Stimulated activated CD4-positive, alpha-beta T cell treated with anti-CD3 and anti-CD28 coated beads, Interleukin-2, amount 100 ng/mL, for 48 hours (primary cell): ENCODE data around the gene L3MBTL4.
"Not testable (repeated sequence)": the region's sequence is repeated elsewhere in the genome, so short reads cannot be mapped to it uniquely, and the experiment has no call there.

Source experiments
- DNase-seq, 2 donors: peaks; one replicate each; pipeline ENCODE4 v3.0.0-alpha.2; 2020

L3MBTL4 gene

DNA sequence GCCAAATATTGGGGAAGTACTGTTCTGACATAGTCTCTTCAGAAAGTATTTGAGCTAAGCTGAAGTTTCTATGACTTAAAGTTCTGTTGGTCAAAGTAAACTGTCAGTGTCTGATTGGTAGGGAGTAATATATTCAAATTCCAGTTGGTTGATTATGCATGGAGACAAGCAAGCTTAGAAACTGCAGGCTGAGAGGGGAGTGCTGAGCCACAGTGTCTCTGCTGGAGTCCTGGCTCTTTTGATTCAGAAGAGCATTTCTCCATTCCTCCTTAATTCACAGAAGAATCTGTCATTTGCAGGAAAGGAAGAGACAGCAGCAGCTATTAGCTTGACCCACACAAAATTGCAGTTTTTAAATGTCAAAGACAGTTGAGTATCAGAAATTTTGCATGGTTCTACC, 318.0 kb downstream of the L3MBTL4 start:
- DNase-seq, result no peak

DNA sequence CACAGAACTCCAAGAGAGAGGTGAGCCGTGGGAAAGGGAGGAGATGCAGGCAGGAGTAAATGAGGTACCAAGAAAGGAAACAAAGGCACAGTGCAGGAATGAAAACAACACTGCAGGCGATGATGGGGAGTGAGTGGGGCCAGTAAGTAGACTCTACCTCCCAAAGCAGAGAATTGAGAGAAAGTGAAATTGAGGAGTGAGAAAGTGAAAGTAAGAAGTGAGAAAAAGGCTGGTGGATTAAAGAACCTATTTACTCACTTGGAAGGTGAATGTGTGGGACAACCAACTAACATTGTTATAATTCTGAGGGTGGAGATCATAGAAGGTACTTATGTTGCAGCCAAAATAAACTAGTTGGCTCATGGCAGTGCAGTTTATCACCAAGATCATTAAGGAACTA, 326.3 kb downstream of the L3MBTL4 start:
- no peak for DNase-seq

DNA sequence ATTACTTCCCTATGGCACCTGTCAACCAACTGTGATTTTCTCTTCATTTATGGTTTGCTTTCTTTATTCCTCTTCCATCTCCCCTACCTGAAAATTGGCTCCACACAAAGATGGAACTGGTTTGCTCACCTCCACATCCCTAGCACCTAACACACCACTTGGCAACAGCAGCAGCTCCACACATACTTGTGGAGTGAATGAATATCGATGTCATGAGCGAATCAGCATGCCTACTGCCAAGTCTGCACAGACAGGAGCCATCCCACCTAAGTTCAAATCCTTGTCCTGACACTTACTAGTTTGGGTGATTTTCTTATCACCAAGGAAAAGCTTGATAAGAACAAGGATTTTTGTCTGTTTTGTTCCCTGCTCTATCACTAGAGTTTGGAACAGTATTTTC, 328.0 kb downstream of the L3MBTL4 start:
- DNase-seq, result no peak

DNA sequence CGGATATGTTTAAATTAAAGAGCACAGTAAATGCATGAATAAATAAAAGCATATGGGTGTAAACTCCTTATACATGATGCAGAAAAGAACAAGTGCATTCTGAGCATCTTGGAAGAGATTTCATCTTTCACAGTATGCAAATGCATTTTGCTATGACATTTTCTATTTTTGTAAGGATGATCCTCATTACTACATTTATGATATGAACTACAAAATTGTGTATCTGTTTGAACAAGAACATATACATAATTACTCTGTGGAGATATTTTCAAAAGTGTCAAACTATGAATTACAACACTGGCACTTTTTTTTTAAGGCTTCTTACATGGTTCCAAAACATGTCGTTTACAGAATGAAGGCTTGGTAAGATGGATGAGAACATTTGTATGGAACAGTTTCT, 335.3 kb downstream of the L3MBTL4 start:
- DNase-seq, result no peak

DNA sequence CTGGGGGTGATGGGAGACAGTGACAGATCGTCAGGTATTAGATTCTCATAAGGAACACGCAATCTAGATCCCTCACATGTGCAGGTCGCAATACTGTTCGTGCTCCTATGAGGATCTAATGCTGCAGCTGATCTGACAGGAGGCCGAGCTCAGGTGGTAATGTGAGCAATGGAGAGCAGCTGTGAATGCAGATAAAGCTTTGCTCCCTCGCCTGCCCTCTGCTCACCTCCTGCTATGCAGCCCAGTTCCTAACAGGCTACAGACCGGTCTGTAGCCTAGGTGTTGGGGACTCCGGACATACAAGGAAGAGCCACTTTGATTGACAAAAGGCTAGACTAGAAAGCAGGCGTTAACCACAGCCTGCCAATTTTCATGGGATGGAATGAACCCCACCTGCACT, 335.8 kb downstream of the L3MBTL4 start:
- no peak for DNase-seq

DNA sequence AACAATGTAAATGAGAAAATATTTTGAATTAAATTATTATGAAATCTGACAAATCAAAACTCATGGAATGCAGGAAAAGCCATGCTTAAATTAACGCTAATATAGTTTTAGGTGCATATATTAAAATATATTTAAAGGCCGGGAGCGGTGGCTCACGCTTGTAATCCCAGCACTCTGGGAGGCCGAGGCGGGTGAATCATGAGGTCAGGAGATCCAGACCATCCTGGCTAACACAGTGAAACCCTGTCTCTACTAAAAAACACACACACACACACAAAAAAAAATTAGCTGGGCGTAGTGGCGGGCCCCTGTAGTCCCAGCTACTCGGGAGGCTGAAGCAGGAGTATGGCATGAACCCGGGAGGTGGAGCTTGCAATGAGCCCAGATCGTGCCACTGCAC, 342.3 kb downstream of the L3MBTL4 start:
- DNase-seq, result not testable (repeated sequence)

DNA sequence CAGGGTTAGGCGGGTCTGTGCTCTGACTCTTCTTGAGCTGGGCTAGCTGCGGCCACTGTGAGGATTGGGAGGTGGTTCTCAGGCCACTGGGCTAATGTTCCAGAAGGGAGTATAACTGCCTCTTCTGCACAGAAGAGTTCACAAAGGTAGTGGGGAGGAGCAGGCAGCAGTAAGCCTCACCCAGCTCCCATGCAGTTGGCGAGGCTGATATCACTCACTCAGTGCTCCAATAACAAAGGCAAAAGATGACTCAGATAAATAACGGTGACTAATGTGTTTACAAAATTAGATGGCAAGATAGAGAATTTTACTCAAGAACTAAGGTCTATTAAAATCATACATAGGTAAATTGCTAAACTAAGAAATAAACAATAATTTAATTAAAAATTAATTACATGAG, 345.2 kb downstream of the L3MBTL4 start:
- DNase-seq, result no peak

DNA sequence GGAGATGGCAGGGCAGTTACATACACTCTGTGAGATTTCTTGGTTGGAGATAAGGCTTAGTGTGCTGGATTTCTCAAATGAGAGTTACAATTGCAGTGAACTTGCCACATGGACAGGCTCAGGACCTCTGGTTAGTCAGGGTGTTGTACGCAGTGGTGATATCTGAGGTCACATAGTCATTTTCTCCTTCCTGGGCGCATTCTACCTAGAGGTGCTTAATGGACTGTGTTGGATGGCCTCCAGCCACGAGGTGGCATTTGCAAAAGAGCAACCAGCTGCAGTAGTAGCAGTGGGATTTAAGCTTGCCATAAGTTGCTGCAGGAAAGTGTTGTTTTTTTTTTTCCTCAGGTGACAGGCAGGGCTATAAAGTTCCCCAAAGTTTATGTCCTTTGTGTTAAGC, 345.6 kb downstream of the L3MBTL4 start:
- no peak for DNase-seq

DNA sequence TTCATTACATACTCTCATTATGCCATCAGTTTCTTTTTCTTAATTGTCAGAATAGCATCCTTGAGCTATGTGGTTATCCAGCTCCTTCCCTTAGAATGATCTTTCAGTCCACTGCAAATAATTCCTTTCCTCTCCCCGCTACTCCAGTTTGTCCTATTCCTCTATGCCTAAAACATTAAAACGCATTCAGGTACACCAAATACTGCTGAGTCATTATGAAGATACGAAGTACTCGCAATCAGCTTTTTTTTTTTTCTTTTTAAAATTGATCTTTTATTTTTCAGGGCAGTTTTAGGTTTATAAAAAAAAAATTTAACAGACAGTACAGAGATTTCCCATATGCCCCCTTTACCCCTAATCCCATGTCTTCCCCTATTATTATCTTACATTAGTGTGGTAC, 354.6 kb downstream of the L3MBTL4 start:
- DNase-seq, result no peak

DNA sequence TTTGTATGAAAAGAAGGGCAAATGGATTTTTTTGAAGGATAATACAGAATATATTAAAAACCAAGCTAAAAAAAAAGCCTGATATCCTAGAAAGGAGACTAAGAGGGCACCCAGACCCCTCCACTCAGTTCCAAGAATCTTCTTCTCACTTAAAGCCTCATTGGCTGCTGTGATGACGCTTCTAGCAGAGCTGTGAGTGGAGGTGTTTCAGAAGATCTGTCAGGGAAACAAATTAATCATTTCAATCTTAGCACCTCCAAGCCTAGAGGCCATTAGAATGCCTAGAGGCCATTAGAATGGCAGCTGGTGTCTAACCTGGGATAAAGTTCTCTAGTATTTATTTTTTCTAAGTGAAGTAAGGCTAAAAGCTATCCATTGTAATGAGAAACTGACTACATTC, 355.2 kb downstream of the L3MBTL4 start:
- DNase-seq, result no peak

DNA sequence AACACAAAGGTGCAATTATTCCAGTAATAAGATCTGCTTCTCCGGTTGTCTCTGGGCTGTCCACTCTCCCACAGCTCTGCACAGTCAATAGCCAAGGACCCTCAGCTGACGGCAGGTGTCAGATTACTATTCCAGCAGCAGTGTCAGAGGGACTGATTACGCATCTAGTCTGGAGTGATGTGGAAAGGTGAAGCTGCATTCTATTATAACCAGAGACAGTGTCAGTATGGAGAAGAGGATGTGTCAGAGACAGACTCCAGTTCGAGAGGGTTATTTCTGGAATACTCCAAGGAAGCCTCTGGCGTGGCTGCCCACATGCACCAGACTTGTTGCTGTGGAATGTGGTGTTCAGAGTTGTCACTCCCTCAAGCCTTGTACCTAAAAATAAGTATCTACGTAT, 355.8 kb downstream of the L3MBTL4 start:
- DNase-seq, result no peak

DNA sequence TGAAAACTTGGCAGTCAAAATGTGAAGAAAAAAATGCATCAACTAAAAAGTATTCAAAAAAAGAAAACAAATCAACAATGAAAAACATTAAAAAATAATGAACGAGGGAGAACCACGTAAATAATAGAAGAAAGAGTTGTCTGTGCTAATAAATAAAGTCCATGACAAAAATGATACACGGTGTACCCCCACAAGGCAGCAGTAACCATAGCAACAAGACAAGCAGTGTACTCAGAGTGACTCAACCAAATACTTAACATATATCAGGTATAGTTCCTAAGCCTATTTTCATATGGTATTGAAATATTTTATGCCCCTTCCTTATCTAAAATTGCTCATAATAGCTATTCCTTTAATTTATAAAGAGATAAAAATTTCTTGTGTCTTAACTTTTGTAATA, 357.1 kb downstream of the L3MBTL4 start:
- no peak for DNase-seq

DNA sequence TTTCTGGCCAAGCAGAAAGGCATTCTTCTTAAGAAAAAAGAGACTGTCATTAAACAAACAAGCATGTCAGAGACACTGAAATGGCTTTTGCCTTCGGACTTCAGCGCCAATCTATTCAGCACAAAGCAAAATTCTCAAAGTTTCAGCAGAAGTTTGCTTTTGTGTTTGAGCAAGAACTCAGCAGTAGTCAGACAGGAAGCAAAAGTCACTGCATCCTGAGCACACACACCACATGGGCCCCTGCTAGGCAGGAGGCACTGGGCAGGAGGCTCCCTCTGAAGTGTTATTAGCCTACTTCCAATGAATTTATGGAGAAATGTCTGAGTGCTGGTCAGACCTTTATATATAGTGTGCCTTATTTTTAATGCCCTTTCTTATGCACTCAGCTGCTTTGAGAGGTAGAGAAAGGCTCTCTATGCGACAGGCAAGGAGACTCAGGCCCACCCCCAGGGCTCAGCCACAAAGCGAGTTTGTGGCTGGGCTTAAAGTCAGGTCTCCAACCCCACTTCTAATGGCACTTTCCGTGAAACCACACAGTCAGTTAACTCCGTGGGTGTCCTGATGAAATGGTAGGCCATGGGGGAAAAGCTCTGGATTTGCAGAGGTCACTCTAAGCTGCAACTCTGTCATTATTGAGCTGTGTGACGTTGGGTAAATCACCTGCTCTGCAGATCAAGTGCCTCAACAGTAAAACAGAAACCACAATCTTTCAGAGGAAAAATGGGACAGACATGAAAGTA, 358.4 kb downstream of the L3MBTL4 start:
- no peak for DNase-seq

DNA sequence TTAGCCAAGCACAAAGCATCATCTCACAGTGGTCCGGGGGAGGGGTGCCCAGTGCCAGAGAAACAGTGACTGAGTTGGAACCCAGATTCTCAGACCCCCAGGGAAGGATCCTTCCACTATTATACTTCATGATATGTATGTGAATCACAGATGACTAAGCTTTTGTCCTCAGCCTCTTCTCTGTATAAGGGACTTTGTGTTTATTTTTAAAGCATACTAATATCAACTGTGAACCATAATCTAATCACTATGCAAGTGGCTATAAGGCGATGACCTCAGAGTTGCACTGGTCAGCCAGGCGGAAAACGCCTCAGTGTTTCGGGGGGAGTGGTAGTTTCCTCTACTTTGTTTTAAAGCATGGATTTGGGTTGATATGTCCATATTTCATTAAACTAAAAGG, 359.0 kb downstream of the L3MBTL4 start:
- no peak for DNase-seq

DNA sequence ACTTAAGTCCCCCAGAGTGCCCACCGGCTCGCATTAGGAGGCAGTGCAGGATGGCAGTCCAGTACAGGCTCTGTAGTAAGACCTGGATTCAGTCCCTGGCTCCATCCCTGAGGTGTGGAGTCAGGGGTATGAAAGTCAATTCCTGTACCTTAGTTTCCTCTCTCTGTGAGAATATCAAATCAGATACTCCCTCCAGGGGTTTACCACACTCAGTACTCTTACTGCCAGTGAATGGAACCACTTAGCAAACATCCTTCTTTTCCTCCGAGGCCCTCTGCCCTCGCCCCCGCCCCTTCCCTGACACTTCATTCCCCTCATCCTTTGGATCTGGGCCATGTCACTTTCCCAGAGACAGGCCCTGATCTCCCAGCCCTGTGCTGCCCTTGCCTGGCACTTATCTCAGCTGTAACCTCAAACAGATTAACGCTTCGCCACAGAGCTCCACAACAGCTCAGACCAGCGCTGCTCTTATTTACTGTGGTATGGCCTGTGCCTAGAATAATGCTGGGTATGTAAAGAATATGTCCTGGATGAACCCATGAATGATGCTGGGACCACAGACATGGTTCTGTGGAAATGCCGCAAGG, 360.4 kb downstream of the L3MBTL4 start:
- no peak for DNase-seq

DNA sequence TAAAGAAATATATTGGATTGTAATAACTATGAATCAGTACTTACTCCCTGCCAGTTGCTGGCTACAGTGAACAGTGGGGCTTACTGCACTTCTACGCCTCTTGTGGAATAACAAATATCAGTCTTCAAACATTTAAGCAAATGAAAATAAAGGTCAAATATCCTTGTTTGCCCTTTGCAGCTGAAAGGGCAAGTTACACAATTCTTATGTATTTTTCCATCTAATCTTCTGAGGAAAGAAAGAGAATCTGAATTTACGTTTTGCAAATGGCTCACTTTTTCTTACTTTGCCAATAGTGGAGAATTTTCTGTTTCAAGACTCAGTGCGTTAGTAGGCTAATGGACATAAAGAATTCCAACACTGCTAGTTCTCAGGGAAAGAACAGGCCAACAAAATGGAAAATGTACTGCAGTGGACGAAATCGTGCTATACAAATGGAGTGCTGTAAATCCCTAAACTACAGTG, 362.2 kb downstream of the L3MBTL4 start:
- no peak for DNase-seq

DNA sequence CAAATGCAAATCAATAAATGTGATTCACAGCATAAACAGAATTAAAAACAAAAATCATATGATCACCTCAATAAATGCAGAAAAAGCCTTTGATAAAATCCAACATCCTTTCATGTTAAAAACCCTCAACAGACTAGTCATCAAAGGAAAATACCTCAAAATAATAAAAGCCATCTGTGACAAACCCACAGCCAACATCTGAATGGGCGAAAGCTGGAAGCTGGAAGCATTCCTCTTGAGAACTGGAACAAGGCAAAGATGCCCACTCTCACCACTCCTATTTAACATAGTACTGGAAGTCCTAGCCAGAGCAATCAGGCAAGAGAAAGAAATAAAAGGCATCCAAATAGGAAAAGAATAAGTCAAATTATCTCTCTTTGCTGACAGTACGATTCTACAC, 367.1 kb downstream of the L3MBTL4 start:
- DNase-seq, result not testable (repeated sequence)

DNA sequence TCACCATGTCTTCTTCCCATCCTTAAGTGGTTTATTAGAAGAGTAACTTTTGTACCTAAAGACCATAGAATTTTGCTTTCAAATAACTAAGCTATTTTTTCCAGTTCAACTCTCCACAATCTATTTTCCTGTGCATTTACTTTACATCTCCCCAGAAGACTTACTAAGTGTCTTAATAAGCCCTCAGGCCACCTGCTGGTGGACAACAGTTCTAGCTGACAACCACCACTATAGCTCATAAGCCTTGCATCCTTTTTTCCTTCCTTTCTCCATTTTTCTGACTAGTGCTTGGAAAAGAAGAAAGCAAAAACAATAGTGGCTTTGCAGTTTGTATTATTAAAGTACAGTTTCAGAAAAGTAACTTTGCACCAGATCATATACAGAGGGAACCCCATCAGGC, 369.9 kb downstream of the L3MBTL4 start:
- DNase-seq, result no peak

DNA sequence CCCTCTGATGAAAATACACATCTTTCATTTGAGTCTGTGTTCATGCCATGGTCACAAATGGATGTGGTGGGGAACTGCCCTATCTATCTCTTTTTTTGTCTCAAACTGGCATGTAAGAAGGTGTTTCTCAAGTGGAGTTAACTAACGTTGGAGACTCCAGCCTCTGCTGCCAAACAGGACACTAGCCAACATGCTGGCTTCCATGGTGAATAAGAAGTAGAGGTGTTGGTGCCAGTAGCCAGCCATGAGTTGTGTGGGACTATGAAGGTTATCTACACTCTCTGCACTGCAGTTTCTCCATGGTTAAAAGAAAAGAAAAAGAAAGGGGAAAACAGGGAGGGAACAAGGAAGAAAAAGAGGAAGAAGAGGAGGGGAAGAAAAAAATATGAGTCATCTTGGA, 370.4 kb downstream of the L3MBTL4 start:
- DNase-seq, result no peak

DNA sequence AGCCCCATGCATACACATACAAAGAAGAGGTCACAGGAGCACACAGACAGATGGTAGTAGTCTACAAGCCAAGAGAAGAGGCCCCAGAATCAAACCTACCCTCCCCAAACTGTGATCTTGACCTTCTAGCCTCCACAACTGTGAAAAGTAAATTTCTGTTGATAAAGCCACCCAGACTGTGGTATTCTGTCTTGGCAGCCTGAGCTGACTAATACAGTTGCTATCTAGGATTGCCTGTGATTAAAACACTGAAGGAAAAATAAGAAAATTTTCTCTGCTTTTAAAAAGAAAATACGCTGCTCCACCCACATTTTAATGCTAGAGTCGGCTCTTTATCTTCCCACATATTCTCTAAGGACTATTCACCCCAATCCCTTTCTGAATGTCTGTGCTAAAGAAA, 375.7 kb downstream of the L3MBTL4 start:
- DNase-seq, result no peak

DNA sequence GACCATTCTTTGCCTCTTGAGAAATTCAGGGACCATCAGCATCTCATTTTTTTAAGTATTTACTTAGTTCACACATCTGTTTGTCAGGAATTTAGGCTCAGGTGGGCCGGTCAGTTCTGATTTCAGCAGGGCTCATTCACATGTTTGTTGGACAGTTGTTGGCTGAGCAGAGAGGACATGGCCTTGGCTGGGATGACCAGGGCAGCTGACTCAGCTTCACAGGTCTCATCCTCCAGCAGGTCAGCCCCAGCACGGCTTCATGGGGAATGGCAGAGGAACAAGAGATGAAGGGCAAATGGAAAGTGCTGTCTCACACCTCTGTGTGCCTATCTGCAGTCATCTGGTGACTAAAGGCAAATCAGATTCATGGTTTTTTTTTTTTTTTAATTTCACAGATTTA, 383.3 kb downstream of the L3MBTL4 start:
- DNase-seq, result no peak

DNA sequence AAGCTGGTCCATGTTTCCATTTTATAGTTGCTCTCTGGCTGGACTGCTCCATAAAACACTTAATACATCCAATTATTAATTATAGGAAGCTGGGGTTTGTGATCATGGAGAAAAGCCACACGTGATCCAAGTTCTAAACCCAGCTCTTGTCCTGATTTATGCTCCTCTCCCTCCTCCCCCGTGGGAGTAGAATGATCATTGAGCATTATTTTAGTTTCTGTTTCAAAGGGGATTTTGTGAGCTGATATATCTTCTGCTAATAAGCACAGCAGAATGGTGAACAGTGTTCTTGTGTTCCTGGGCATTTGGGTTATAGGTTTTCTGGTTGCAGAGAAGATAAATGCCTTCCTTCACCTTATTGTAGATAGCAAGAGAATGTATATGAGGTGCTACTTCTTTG, 383.7 kb downstream of the L3MBTL4 start:
- no peak for DNase-seq

DNA sequence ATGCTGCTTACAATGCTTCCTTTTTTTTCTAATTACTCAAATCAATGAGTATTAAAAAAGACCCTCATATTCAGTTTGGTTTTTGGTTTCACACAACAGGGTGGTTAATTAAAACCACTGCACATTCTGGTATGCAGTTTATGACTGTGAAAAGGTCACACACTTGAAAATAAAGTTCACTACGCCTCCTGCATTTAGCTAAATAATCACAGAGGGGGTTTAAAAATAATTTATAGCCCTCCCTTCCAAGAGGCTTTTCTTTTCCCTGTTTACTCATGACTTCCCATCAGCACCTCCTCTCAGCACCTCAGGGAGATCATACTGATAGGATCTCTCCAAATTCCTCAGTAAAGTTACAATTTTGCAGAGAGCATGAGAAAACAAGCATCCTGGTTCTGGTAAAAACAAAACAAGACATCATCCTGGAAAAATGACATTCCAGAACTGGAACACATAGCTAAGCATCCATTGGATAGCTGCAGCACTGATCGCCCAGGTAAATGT, 389.9 kb downstream of the L3MBTL4 start:
- DNase-seq, result no peak

DNA sequence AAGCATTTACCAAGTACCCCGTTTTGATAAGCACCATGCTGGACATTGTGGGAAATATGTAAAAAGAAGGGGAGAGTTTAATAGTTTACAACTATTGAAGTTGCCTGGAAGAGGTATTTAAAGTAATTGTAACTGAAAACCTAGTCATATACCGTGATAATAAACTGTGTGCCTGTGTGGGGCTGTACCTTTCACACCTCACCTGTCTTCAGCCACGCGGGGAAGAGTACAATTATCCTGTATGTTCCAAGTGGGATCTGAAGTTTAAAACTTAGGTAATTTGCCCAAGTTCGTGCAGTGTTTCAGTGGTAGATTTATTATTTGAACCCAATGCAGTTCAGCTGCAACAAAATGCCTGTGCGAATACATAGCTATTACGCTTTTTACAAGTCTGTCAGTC, 391.2 kb downstream of the L3MBTL4 start:
- DNase-seq, result no peak

DNA sequence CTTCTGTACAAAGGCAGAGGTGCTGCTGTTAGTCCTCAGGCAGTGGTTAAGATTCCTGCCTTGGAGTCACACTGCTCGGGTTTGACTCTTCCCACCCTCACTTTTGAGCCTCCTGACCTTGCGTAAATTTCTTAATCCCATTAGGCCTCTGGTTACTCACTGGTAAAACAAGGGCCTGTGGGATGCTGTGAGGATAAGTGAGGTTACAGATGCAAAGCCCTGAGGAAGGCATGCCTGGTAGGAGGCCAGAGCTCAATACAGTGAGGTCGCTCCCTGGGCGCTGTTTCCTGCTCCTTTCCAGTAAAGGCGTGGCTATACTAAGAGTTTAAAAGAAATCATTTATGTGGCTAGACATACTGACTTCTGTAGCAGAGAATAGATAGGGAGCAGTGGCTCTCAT, 391.9 kb downstream of the L3MBTL4 start:
- no peak for DNase-seq
